ENCODE results near the gene ELFN1.
"Not testable (repeated sequence)": the region's sequence is repeated elsewhere in the genome, so short reads cannot be mapped to it uniquely, and the experiment has no call there.

The ELFN1 gene

GRCh38 chr7:1709281-1709680, 39.2 kb downstream of the ELFN1 start:
- no peak for DNase-seq (ENCODE audit: low read depth)

GRCh38 chr7:1709900-1710299, 39.8 kb downstream of the ELFN1 start:
- no peak for DNase-seq (ENCODE audit: low read depth)

GRCh38 chr7:1710936-1711335, 40.9 kb downstream of the ELFN1 start:
- no peak for DNase-seq (ENCODE audit: low read depth)

- DNase-seq (ENCODE audit: low read depth): no peak
Observed at GRCh38 chr7:1712907-1713501, 42.9 kb downstream of the ELFN1 start.

- no peak for DNase-seq (ENCODE audit: low read depth)
Observed at GRCh38 chr7:1713502-1714484, 43.7 kb downstream of the ELFN1 start.

- no peak for DNase-seq (ENCODE audit: low read depth)
Observed at GRCh38 chr7:1714583-1715330, 44.7 kb downstream of the ELFN1 start.

GRCh38 chr7:1715331-1715625, 45.2 kb downstream of the ELFN1 start:
- no peak for DNase-seq (ENCODE audit: low read depth)

GRCh38 chr7:1715671-1716074, 45.6 kb downstream of the ELFN1 start:
- no peak for DNase-seq (ENCODE audit: low read depth)

- DNase-seq (ENCODE audit: low read depth): no peak
Observed at GRCh38 chr7:1716263-1717094, 46.4 kb downstream of the ELFN1 start.

- DNase-seq (ENCODE audit: low read depth): no peak
Observed at GRCh38 chr7:1717095-1717483, 47.0 kb downstream of the ELFN1 start.

GRCh38 chr7:1717903-1718676, 48.0 kb downstream of the ELFN1 start:
- DNase-seq (ENCODE audit: low read depth): no peak

GRCh38 chr7:1718850-1719249, 48.8 kb downstream of the ELFN1 start:
- DNase-seq (ENCODE audit: low read depth): not testable (repeated sequence)

GRCh38 chr7:1719256-1719655, 49.2 kb downstream of the ELFN1 start:
- DNase-seq (ENCODE audit: low read depth): not testable (repeated sequence)

- DNase-seq (ENCODE audit: low read depth): no peak
Observed at GRCh38 chr7:1719913-1720312, 49.8 kb downstream of the ELFN1 start.

- DNase-seq (ENCODE audit: low read depth): no peak
Observed at GRCh38 chr7:1720326-1720725, 50.2 kb downstream of the ELFN1 start.

GRCh38 chr7:1721047-1721690, 51.1 kb downstream of the ELFN1 start:
- DNase-seq (ENCODE audit: low read depth): no peak

- no peak for DNase-seq (ENCODE audit: low read depth)
Observed at GRCh38 chr7:1723254-1723653, 53.2 kb downstream of the ELFN1 start.

GRCh38 chr7:1724118-1724910, 54.2 kb downstream of the ELFN1 start:
- DNase-seq (ENCODE audit: low read depth): no peak

GRCh38 chr7:1725199-1725690, 55.2 kb downstream of the ELFN1 start:
- no peak for DNase-seq (ENCODE audit: low read depth)

Measured in stimulated activated CD8-positive, alpha-beta memory T cell treated with anti-CD3 and anti-CD28 coated beads, Interleukin-4, amount 100 ng/mL, for 24 hours (primary cell).